Measurements from ENCODE around the gene RPL15. TPM values are rescaled to one million over a fixed set of nuclear protein-coding genes. Genes with fewer than 3 reads are reported as not detected.

Gene RPL15
- total and polyA plus RNA-seq, 2 of the 13 experiments (the other 11 are each of a cell fraction or from before 2014, with no cell fraction given) = 1,297 to 3,693 TPM

DNA sequence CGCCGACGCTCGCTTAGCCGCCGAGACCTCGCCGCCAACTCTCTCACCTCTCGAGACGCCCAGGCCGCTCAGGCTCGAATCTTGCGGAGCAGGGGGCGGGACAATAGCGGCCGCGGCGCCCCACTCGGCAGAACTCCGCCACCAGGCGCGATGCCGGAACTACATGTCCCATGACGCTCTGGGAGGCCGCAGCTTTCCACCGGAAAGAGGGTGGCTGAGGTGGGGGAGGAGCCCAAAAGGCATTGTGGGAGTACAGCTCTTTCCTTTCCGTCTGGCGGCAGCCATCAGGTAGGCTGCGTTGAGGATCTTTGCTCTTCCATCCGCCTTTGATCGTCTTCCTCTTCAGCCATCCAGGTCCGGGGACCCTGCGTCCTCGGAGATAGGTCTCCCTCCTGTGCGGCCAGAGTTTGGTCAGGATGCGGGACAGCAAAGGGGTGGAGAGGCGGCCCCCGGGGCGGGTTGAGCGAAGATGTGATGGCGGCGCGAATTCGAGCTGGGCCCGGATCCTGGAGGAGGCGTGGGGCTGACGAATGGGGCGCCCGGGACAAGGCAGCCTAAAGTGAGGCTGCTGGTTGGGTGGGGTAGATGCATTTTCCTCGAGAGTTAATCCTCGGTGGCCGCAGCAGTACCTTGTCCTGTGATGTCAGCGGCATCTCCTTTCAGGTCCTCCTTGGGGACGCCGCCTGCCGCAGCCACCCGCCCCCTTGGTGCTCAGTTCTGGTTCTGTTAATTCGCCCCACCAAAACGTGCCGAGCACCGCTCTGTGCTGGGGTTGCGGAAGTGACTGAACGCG, at the start of gene RPL15, which contains the start of gene NKIRAS1 (continued):
- TF ChIP-seq TCF12 (IDR thresholded peaks at IDR 0.05) (no peak), TCF12 (CRISPR knock-in tag; IDR thresholded peaks at IDR 0.05) (peak; percentile 75; the same call in 1 of the 2 replicates), KMT2A (CRISPR knock-in tag; IDR thresholded peaks at IDR 0.05) (peak; percentile 98), TBX2 (CRISPR knock-in tag; IDR thresholded peaks at IDR 0.05; ENCODE audit: borderline replicate concordance) (peak; percentile 92), JARID2 (CRISPR knock-in tag; IDR thresholded peaks at IDR 0.05; ENCODE audit: insufficient replicate concordance) (no peak), HOXA3 (CRISPR knock-in tag; IDR thresholded peaks at IDR 0.05) (peak; percentile 80; the same call in 1 of the 2 replicates), ZFP90 (CRISPR knock-in tag; IDR thresholded peaks at IDR 0.05; ENCODE audit: borderline replicate concordance) (peak; percentile 76; the same call in 1 of the 2 replicates), NAIF1 (CRISPR knock-in tag; IDR thresholded peaks at IDR 0.05; ENCODE audit: borderline replicate concordance) (peak; percentile 75; the same call in 1 of the 2 replicates), NONO (IDR thresholded peaks at IDR 0.05) (no peak), NONO (CRISPR knock-in tag; conservative IDR thresholded peaks at IDR 0.05) (peak; percentile 93), FOXA3 (CRISPR knock-in tag; IDR thresholded peaks at IDR 0.05) (peak; percentile 71), HMG20B (CRISPR knock-in tag; conservative IDR thresholded peaks at IDR 0.05) (peak; percentile 67; the same call in 1 of the 2 replicates), ZNF547 (CRISPR knock-in tag; IDR thresholded peaks at IDR 0.05) (peak; percentile 85), XBP1 (CRISPR knock-in tag; IDR thresholded peaks at IDR 0.05) (no peak), THAP11 (CRISPR knock-in tag; IDR thresholded peaks at IDR 0.05) (peak; percentile 99), CREB1 (IDR thresholded peaks at IDR 0.05) (peak; percentile 74), CREB1 (CRISPR knock-in tag; IDR thresholded peaks at IDR 0.05) (peak; percentile 86)
- TF ChIP-seq, protein P1, sequence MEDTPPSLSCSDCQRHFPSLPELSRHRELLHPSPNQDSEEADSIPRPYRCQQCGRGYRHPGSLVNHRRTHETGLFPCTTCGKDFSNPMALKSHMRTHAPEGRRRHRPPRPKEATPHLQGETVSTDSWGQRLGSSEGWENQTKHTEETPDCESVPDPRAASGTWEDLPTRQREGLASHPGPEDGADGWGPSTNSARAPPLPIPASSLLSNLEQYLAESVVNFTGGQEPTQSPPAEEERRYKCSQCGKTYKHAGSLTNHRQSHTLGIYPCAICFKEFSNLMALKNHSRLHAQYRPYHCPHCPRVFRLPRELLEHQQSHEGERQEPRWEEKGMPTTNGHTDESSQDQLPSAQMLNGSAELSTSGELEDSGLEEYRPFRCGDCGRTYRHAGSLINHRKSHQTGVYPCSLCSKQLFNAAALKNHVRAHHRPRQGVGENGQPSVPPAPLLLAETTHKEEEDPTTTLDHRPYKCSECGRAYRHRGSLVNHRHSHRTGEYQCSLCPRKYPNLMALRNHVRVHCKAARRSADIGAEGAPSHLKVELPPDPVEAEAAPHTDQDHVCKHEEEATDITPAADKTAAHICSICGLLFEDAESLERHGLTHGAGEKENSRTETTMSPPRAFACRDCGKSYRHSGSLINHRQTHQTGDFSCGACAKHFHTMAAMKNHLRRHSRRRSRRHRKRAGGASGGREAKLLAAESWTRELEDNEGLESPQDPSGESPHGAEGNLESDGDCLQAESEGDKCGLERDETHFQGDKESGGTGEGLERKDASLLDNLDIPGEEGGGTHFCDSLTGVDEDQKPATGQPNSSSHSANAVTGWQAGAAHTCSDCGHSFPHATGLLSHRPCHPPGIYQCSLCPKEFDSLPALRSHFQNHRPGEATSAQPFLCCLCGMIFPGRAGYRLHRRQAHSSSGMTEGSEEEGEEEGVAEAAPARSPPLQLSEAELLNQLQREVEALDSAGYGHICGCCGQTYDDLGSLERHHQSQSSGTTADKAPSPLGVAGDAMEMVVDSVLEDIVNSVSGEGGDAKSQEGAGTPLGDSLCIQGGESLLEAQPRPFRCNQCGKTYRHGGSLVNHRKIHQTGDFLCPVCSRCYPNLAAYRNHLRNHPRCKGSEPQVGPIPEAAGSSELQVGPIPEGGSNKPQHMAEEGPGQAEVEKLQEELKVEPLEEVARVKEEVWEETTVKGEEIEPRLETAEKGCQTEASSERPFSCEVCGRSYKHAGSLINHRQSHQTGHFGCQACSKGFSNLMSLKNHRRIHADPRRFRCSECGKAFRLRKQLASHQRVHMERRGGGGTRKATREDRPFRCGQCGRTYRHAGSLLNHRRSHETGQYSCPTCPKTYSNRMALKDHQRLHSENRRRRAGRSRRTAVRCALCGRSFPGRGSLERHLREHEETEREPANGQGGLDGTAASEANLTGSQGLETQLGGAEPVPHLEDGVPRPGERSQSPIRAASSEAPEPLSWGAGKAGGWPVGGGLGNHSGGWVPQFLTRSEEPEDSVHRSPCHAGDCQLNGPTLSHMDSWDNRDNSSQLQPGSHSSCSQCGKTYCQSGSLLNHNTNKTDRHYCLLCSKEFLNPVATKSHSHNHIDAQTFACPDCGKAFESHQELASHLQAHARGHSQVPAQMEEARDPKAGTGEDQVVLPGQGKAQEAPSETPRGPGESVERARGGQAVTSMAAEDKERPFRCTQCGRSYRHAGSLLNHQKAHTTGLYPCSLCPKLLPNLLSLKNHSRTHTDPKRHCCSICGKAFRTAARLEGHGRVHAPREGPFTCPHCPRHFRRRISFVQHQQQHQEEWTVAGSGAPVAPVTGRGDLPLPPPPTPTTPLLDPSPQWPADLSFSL (CRISPR knock-in tag; IDR thresholded peaks at IDR 0.05) = 0 out of 2 replicates have a peak, but pooled peaks have one; percentile 8
- TF ChIP-seq, protein P2, sequence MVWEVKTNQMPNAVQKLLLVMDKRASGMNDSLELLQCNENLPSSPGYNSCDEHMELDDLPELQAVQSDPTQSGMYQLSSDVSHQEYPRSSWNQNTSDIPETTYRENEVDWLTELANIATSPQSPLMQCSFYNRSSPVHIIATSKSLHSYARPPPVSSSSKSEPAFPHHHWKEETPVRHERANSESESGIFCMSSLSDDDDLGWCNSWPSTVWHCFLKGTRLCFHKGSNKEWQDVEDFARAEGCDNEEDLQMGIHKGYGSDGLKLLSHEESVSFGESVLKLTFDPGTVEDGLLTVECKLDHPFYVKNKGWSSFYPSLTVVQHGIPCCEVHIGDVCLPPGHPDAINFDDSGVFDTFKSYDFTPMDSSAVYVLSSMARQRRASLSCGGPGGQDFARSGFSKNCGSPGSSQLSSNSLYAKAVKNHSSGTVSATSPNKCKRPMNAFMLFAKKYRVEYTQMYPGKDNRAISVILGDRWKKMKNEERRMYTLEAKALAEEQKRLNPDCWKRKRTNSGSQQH (CRISPR knock-in tag; IDR thresholded peaks at IDR 0.05; ENCODE audit: low read depth) = peak; percentile 85
- TF ChIP-seq, protein P3, sequence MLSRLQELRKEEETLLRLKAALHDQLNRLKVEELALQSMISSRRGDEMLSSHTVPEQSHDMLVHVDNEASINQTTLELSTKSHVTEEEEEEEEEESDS (CRISPR knock-in tag; IDR thresholded peaks at IDR 0.05; ENCODE audit: borderline replicate concordance) = 0 out of 2 replicates have a peak, but pooled peaks have one; percentile 92
- TF ChIP-seq, protein P4, sequence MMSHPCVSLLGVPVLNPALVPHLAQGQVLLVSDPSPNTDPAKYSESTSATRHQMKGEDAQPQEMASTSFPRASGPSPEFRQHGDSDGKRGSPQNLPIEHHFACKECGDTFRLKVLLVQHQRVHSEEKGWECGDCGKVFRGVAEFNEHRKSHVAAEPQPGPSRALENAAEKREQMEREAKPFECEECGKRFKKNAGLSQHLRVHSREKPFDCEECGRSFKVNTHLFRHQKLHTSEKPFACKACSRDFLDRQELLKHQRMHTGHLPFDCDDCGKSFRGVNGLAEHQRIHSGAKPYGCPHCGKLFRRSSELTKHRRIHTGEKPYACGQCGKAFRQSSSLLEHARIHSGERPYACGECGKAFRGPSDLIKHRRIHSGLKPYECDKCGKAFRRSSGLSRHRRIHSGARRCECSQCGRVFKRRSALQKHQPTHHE (CRISPR knock-in tag; IDR thresholded peaks at IDR 0.05; ENCODE audit: borderline replicate concordance) = peak; percentile 97
